HepG2 (cell line): ENCODE measurements around the gene MYH9.

Experiments
- CTCF ChIP-seq: sonication (generic); formaldehyde crosslinking; IDR thresholded peaks from 2 replicates; pipeline ENCODE4 v1.5.0; 2020; ENCODE audit warnings: mild to moderate bottlenecking, missing genetic modification reagents, moderate library complexity
- DZIP1 ChIP-seq: sonication (generic); formaldehyde crosslinking; IDR thresholded peaks from 2 replicates; pipeline ENCODE4 v1.5.0; 2020; ENCODE audit warnings: mild to moderate bottlenecking, missing genetic modification reagents
- NFIC ChIP-seq: IDR thresholded peaks from 2 replicates; pipeline ENCODE4 v1.6.1; 2012; ENCODE audit warnings: mild to moderate bottlenecking, low read length, inconsistent platforms
- POLR2A ChIP-seq, 2 experiments: IDR thresholded peaks; 2 replicates each; pipeline ENCODE4 v1.6.1; 2011; ENCODE audit warnings: low read depth in 2 of 2, low read length in 2 of 2, mild to moderate bottlenecking in 1 of 2, moderate library complexity in 1 of 2; ENCODE audit not compliant: insufficient read depth in 1 of 2
- SMAD1 ChIP-seq: sonication (generic); formaldehyde crosslinking; IDR thresholded peaks from 2 replicates; pipeline ENCODE4 v1.4.0; 2020; ENCODE audit warnings: missing genetic modification reagents, low read depth, mild to moderate bottlenecking, borderline replicate concordance
- ZFX ChIP-seq: sonication (generic); formaldehyde crosslinking; IDR thresholded peaks from 2 replicates; pipeline ENCODE4 v1.4.0; 2020; ENCODE audit warnings: mild to moderate bottlenecking, low read depth, missing genetic modification reagents, moderate library complexity
- TF ChIP-seq, protein P1 (sequence below): sonication (generic); formaldehyde crosslinking; IDR thresholded peaks from 2 replicates; pipeline ENCODE4 v1.5.1; 2020; ENCODE audit warnings: missing genetic modification reagents, mild to moderate bottlenecking, borderline replicate concordance

- no peak for TF ChIP-seq POLR2A (IDR thresholded peaks at IDR 0.05; ENCODE audit: insufficient read depth in 1 of 2, low read depth in 2 of 2, low read length in 2 of 2)
- TF ChIP-seq, protein P1, sequence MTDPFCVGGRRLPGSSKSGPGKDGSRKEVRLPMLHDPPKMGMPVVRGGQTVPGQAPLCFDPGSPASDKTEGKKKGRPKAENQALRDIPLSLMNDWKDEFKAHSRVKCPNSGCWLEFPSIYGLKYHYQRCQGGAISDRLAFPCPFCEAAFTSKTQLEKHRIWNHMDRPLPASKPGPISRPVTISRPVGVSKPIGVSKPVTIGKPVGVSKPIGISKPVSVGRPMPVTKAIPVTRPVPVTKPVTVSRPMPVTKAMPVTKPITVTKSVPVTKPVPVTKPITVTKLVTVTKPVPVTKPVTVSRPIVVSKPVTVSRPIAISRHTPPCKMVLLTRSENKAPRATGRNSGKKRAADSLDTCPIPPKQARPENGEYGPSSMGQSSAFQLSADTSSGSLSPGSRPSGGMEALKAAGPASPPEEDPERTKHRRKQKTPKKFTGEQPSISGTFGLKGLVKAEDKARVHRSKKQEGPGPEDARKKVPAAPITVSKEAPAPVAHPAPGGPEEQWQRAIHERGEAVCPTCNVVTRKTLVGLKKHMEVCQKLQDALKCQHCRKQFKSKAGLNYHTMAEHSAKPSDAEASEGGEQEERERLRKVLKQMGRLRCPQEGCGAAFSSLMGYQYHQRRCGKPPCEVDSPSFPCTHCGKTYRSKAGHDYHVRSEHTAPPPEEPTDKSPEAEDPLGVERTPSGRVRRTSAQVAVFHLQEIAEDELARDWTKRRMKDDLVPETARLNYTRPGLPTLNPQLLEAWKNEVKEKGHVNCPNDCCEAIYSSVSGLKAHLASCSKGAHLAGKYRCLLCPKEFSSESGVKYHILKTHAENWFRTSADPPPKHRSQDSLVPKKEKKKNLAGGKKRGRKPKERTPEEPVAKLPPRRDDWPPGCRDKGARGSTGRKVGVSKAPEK (CRISPR knock-in tag): no peak
- TF ChIP-seq ZFX (CRISPR knock-in tag): no peak
- TF ChIP-seq SMAD1 (CRISPR knock-in tag): no peak
- TF ChIP-seq CTCF (CRISPR knock-in tag): no peak
- no peak for TF ChIP-seq NFIC
- TF ChIP-seq DZIP1: no peak
Measured at GRCh38 chr22:36366291-36366708, 21.5 kb downstream of the MYH9 start.
